GM12878 (cell line): ENCODE data around the gene UBAC2. TPM values are rescaled to one million over a fixed set of nuclear protein-coding genes. Genes with fewer than 3 reads are reported as not detected.

ENCODE experiments used
- ATAC-seq: fragments of 200-7000 bp; cut with Tn5 transposase; 3 replicates; pipeline ENCODE4 v1.9.1; 2020; ENCODE audit warnings: mild to moderate bottlenecking, moderate library complexity
- BruUV-seq: library from RNA; stranded (reverse); fragments of 400-500 nt; replicated peaks from 2 replicates; lab custom pipeline; 2021; lab: Mats Ljungman, UMichigan
- CTCF ChIA-PET: fragments of 300-600 bp; sonication (Branson Sonifier 250); formaldehyde crosslinking; extraction: SDS; loops from one replicate; lab custom pipeline; 2021; ENCODE audit warnings: inconsistent platforms; lab: Yijun Ruan, JAX
- POLR2A ChIA-PET: fragments of 350-600 bp; formaldehyde crosslinking; extraction: SDS; loops from one replicate; lab custom pipeline; 2021; ENCODE audit warnings: inconsistent platforms; lab: Charles Lee
- RAD21 ChIA-PET: fragments of 300-600 bp; sonication (Branson Sonifier 250); formaldehyde crosslinking; loops from one replicate; lab custom pipeline; 2023; ENCODE audit warnings: antibody characterized with exemption; ENCODE audit not compliant: unreplicated experiment; lab: Charles Lee
- SMC1A ChIA-PET: fragments of 300-600 bp; sonication (Branson Sonifier 250); formaldehyde crosslinking; loops from one replicate; lab custom pipeline; 2023; ENCODE audit not compliant: unreplicated experiment, uncharacterized antibody; lab: Charles Lee
- DNase-seq: peaks from one replicate; pipeline ENCODE4 v3.0.0-alpha.2; 2011; ENCODE audit warnings: low read depth, low spot score
- FAIRE-seq: peaks from 3 replicates; lab custom pipeline; 2011; peaks lifted over from hg19 to GRCh38; lab: Jason Lieb, UNC
- H2AFZ ChIP-seq: 2 replicates; pipeline ENCODE4 v1.6.0; 2011; ENCODE audit warnings: low read depth, low read length, control low read depth; ENCODE audit not compliant: control insufficient read depth
- H3K27ac ChIP-seq: 2 replicates; pipeline ENCODE4 v1.5.1; 2011; ENCODE audit warnings: control low read depth; ENCODE audit not compliant: control insufficient read depth, insufficient read depth
- H3K27me3 ChIP-seq, 2 experiments: replicated peaks in 1 of 2; 2 replicates each; pipeline versions ENCODE4 v1.6.0 to v1.6.1; 2011; ENCODE audit warnings: low read length in 1 of 2; ENCODE audit not compliant: control insufficient read depth in 2 of 2, insufficient read depth in 2 of 2
- H3K36me3 ChIP-seq, 2 experiments: 2 replicates each; pipeline ENCODE4 v1.5.1; 2011; ENCODE audit warnings: low read length in 1 of 2; ENCODE audit not compliant: control insufficient read depth in 2 of 2, insufficient read depth in 2 of 2
- H3K4me1 ChIP-seq: 2 replicates; pipeline ENCODE4 v1.6.1; 2011; ENCODE audit warnings: mild to moderate bottlenecking, low read length, moderate library complexity, mixed read lengths; ENCODE audit not compliant: control insufficient read depth, insufficient read depth
- H3K4me2 ChIP-seq: 2 replicates; pipeline ENCODE4 v1.6.0; 2011; ENCODE audit warnings: control low read depth; ENCODE audit not compliant: control insufficient read depth, insufficient read depth
- H3K4me3 ChIP-seq: fragments of 200-600 bp; sonication (generic); 2 replicates; pipeline ENCODE4 v1.5.1; 2016
- H3K79me2 ChIP-seq: 2 replicates; pipeline ENCODE4 v1.6.0; 2011; ENCODE audit warnings: low read length; ENCODE audit not compliant: control insufficient read depth, insufficient read depth
- H3K9ac ChIP-seq: 2 replicates; pipeline ENCODE4 v1.8.0; 2011; ENCODE audit warnings: low read length, control low read depth, mixed read lengths; ENCODE audit not compliant: control insufficient read depth, insufficient read depth
- H3K9me3 ChIP-seq: replicated peaks from 3 replicates; pipeline ENCODE4 v1.5.1; 2011; ENCODE audit warnings: mild to moderate bottlenecking, low read length; ENCODE audit not compliant: control insufficient read depth, insufficient read depth
- H4K20me1 ChIP-seq: 2 replicates; pipeline ENCODE4 v1.6.0; 2011; ENCODE audit not compliant: control insufficient read depth, insufficient read depth
- BMI1 ChIP-seq: fragments of 450-650 bp; IDR thresholded peaks from 2 replicates; pipeline ENCODE4 v1.6.1; 2016; ENCODE audit warnings: mild to moderate bottlenecking, moderate library complexity, borderline replicate concordance
- CREM ChIP-seq: IDR thresholded peaks from 2 replicates; pipeline ENCODE4 v1.6.1; 2014; ENCODE audit warnings: antibody characterized with exemption, low read depth
- CTCF ChIP-seq, 3 experiments: IDR thresholded peaks in 2 of 3; conservative IDR thresholded peaks in 1 of 3; 2 replicates each; pipeline ENCODE4 v1.5.1; 2011; ENCODE audit warnings: low read depth in 3 of 3, low read length in 3 of 3, mild to moderate bottlenecking in 3 of 3, control low read depth in 2 of 3, moderate library complexity in 2 of 3, inconsistent platforms in 1 of 3, mixed read lengths in 1 of 3; ENCODE audit not compliant: control insufficient read depth in 2 of 3, insufficient read depth in 1 of 3; ENCODE audit errors: extremely low read depth in 1 of 3
- HCFC1 ChIP-seq: fragments of 150-350 bp; IDR thresholded peaks from 2 replicates; pipeline ENCODE4 v1.6.1; 2014; ENCODE audit warnings: low read length
- JUNB ChIP-seq: IDR thresholded peaks from 2 replicates; pipeline ENCODE4 v1.6.1; 2016; ENCODE audit warnings: antibody characterized with exemption, mild to moderate bottlenecking
- MYC ChIP-seq: IDR thresholded peaks from 2 replicates; pipeline ENCODE4 v1.6.1; 2011; ENCODE audit warnings: mild to moderate bottlenecking, low read length, moderate library complexity, inconsistent platforms; ENCODE audit not compliant: insufficient read depth, insufficient replicate concordance, insufficient read length, severe bottlenecking
- PAX8 ChIP-seq: fragments of 450-650 bp; IDR thresholded peaks from 2 replicates; pipeline ENCODE4 v1.6.1; 2017; ENCODE audit warnings: mild to moderate bottlenecking, moderate library complexity
- RAD21 ChIP-seq: IDR thresholded peaks from 2 replicates; pipeline ENCODE4 v1.6.1; 2011; ENCODE audit warnings: mild to moderate bottlenecking, low read depth, low read length, moderate library complexity; ENCODE audit not compliant: insufficient read depth
- SMC3 ChIP-seq: IDR thresholded peaks from 2 replicates; pipeline ENCODE4 v1.6.1; 2011; ENCODE audit warnings: low read length, improper control_type of control experiment, borderline replicate concordance
- WGBS: methylation state at CpG from one replicate; pipeline ENCODE4 v1.1.6; 2016; ENCODE audit warnings: low lambda C conversion rate; ENCODE audit not compliant: insufficient replicate concordance, insufficient coverage; ENCODE audit errors: missing lambda C conversion rate; 5-methylcytosine and 5-hydroxymethylcytosine counted together
- in situ Hi-C: fragments of 300-500 bp; cut with MboI; formaldehyde crosslinking; loops from 9 replicates; pipeline ENCODE4 v1.14.3; 2018; ENCODE audit warnings: mixed read lengths
- intact Hi-C: fragments of 100-400 bp; cut with micrococcal nuclease; formaldehyde crosslinking; loops from one replicate; pipeline ENCODE4 v1.14.2; 2022; ENCODE audit not compliant: unreplicated experiment
- polyA plus RNA-seq, 11 experiments: library from polyadenylated mRNA; depleted of rRNA in 4 of 11; unstranded in 6 of 11; stranded (reverse) in 5 of 11; fragments of >200 nt; fragmentation: Nextera tagmentation in 4 of 11; fragmentation: Illumina TruSeq in 1 of 11; extraction: Ambion mirVana in 4 of 11; extraction: Trizol in 1 of 11; gene quantifications; 1 replicate in 1 of 11; 2 replicates in 10 of 11; pipeline versions ENCODE4 v1.2.1 to v1.2.3, GENCODE V29; 2011 to 2016; ENCODE audit warnings: inconsistent platforms in 2 of 11, missing spikeins in 2 of 11, low read depth in 1 of 11
- total RNA-seq, 4 experiments: library from RNA; depleted of rRNA in 3 of 4; stranded (reverse); fragments of >200 nt in 3 of 4; fragmentation: Illumina TruSeq in 1 of 4; extraction: Trizol in 1 of 4; gene quantifications; 2 replicates each; pipeline versions ENCODE4 v1.2.1 to v1.2.3, GENCODE V29; 2013 to 2021

The UBAC2 gene
- total and polyA plus RNA-seq, 10 of the 15 experiments (the other 5 are each of a cell fraction or from before 2014, with no cell fraction given), result 3.0 to 54.6 (median 17.4) TPM

- H3K4me2 ChIP-seq, result no peak overlapping the region
- H3K4me1 ChIP-seq, result peaks cover 3% of the 10 kb centered on the region; the same call in 1 of the 2 replicates
- no peak for FAIRE-seq
- no peak overlapping the region for H2AFZ ChIP-seq
- no peaks in the 10 kb centered on the region for H3K36me3 ChIP-seq
- H4K20me1 ChIP-seq, result no peaks in the 10 kb centered on the region
- POLR2A ChIA-PET, result no interaction called here
- no peak for DNase-seq
- in situ Hi-C loops, result no loop called here
- RAD21 ChIA-PET, result interaction anchor here (1.0 to 12.0 kb wide), 6 partner anchors 21 to 73 kb away, joined by 3 to 94 read pairs (median 4); no protein-coding TSS in a partner anchor
- SMC1A ChIA-PET, result interaction anchor here (1.1 to 11.8 kb wide), 7 partner anchors 10 to 71 kb away, joined by 3 to 184 read pairs (median 3); no protein-coding TSS in a partner anchor
- ATAC-seq, result no peak
- no peaks in the 10 kb centered on the region for H3K27me3 ChIP-seq
- peaks cover 19% of the 10 kb centered on the region for H3K79me2 ChIP-seq
- CTCF ChIA-PET, result interaction anchor here (0.9 to 7.9 kb wide), 4 partner anchors 20 to 72 kb away, joined by 3 to 172 read pairs (median 4); no protein-coding TSS in a partner anchor
- intact Hi-C loops, result no loop called here
- no peak overlapping the region for H3K9ac ChIP-seq
- H3K9me3 ChIP-seq, result no peaks in the 10 kb centered on the region
- WGBS, result 67% methylated on average over 5 of the region's 5 CpGs
- H3K4me3 ChIP-seq, result no peak overlapping the region
- no TSS peak for BruUV-seq
- peak; percentile 55; the same call in 1 of the 2 replicates for TF ChIP-seq SMC3
- peak; percentile 24 to 40 (median 33); a peak in 3 of 6 replicates for TF ChIP-seq CTCF (IDR thresholded peaks at IDR 0.05 in 2 of 3, conservative IDR thresholded peaks at IDR 0.05 in 1 of 3; ENCODE audit: control insufficient read depth in 2 of 3, extremely low read depth in 1 of 3, insufficient read depth in 1 of 3, low read depth in 3 of 3, low read length in 3 of 3)
- peak; percentile 53 for TF ChIP-seq RAD21
- TF ChIP-seq BMI1, result no peak
- no peak for TF ChIP-seq HCFC1
- TF ChIP-seq CREM, result no peak
- no peak for TF ChIP-seq MYC
- TF ChIP-seq PAX8, result no peak
- no peak for TF ChIP-seq JUNB
- H3K27ac ChIP-seq, result no peak overlapping the region
These were observed 4.1 kb upstream of the UBAC2 start for GRCh38 chr13:99196466-99197116.
